ENCODE results near the gene PRMT9.
A peak's percentile ranks its signal among the peaks of the same experiment; 100 is the strongest.

PRMT9 gene

DNA sequence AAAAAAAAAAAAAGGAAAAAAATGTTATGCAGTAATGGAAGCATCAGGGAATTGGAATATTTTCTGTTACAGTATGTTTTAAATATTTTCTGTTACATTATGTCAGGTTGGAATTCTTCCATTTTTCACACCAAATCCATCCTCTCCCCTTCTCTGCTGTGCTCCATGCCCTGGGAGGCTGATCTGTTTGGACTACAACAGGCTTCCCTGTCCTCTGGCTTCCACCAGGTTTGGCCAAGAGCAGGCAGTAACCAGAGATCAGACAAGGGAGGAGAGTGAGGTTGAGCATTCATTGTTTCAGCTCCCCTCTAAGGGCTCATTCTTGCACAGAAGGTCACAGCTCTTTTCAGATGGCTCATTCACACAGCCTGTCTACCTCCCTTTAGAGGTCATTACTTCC lies 78.5 kb downstream of the PRMT9 start:
- Histone ChIP-seq H3K14ac (ENCODE audit: low read length in 2 of 2) (no peak overlapping the region), H2BK120ac (ENCODE audit: low read depth, low read length) (no peak overlapping the region), H4K8ac (ENCODE audit: low read length) (no peak overlapping the region), H3K18ac (ENCODE audit: low read depth in 1 of 2, low read length in 2 of 2) (no peak overlapping the region), H2AFZ (ENCODE audit: low read depth, low read length) (no peak overlapping the region), H2AK5ac (ENCODE audit: low read length, severe bottlenecking) (no peak overlapping the region), H3K27me3 (ENCODE audit: control insufficient read depth in 1 of 2, insufficient read depth in 1 of 2, low read length in 2 of 2) (no peaks in the 10 kb centered on the region), H3K4me1 (ENCODE audit: control insufficient read depth, insufficient read depth, low read depth, low read length) (no peaks in the 10 kb centered on the region), H3K36me3 (ENCODE audit: control insufficient read depth in 1 of 2, insufficient read depth in 2 of 2, low read depth in 1 of 2, low read length in 2 of 2) (no peaks in the 10 kb centered on the region), H4K91ac (ENCODE audit: low read length) (no peak overlapping the region), H3K9ac (ENCODE audit: low read length) (no peak overlapping the region), H3K4me2 (ENCODE audit: low read length, poor library complexity, severe bottlenecking) (no peak overlapping the region), H3K4me3 (ENCODE audit: insufficient read depth in 1 of 2, low read depth in 1 of 2, low read length in 2 of 2) (no peak overlapping the region), H3K9me3 (ENCODE audit: control insufficient read depth, low read length) (no peaks in the 10 kb centered on the region), H3K4ac (ENCODE audit: low read depth in 1 of 2, low read length in 2 of 2) (no peak overlapping the region), H3K23ac (ENCODE audit: low read length in 2 of 2) (no peak overlapping the region), H2BK5ac (ENCODE audit: low read depth, low read length, poor library complexity, severe bottlenecking) (no peak overlapping the region), H2BK12ac (ENCODE audit: low read length in 2 of 2) (no peak overlapping the region), H3K79me1 (replicated peaks; ENCODE audit: low read length, poor library complexity, severe bottlenecking) (no peaks in the 10 kb centered on the region), H3K27ac (ENCODE audit: low read length, poor library complexity, severe bottlenecking) (no peak overlapping the region), H2BK15ac (ENCODE audit: low read depth, poor library complexity, severe bottlenecking) (no peak overlapping the region)
- DNase-seq, result no peak

DNA sequence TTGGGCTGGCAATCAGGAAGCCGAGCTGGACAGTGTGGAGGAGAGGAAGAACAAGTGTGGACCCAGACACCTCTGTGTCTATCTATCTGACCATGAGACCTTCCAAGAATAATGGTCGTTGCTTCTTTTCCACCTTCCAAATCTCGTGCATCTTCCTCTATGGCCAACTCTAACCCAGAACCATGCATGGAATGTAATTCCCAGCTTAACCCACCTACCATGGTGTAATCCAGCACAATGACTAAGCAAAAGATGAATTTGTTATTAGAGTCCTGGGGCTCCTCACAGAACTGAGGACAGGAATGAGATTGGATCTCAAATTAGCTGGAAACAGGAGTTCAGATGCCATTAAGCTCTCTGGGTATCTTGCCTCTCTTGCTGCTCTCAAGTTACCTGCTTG lies 84.2 kb downstream of the PRMT9 start:
- H3K4me1 ChIP-seq (ENCODE audit: control insufficient read depth, insufficient read depth, low read depth, low read length), result peaks cover 7% of the 10 kb centered on the region
- no peak overlapping the region for H3K14ac ChIP-seq (ENCODE audit: low read length in 2 of 2)
- H3K9ac ChIP-seq (ENCODE audit: low read length), result no peak overlapping the region
- H3K4me2 ChIP-seq (ENCODE audit: low read length, poor library complexity, severe bottlenecking), result no peak overlapping the region
- H2BK120ac ChIP-seq (ENCODE audit: low read depth, low read length), result no peak overlapping the region
- H2AFZ ChIP-seq (ENCODE audit: low read depth, low read length), result no peak overlapping the region
- peak overlapping the region in 1 of 2 experiments; percentile 10 for H2BK12ac ChIP-seq (ENCODE audit: low read length in 2 of 2)
- no peak overlapping the region for H3K18ac ChIP-seq (ENCODE audit: low read depth in 1 of 2, low read length in 2 of 2)
- no peak overlapping the region for H2BK5ac ChIP-seq (ENCODE audit: low read depth, low read length, poor library complexity, severe bottlenecking)
- no peaks in the 10 kb centered on the region for H3K79me1 ChIP-seq (replicated peaks; ENCODE audit: low read length, poor library complexity, severe bottlenecking)
- no peaks in the 10 kb centered on the region for H3K36me3 ChIP-seq (ENCODE audit: control insufficient read depth in 1 of 2, insufficient read depth in 2 of 2, low read depth in 1 of 2, low read length in 2 of 2)
- H3K9me3 ChIP-seq (ENCODE audit: control insufficient read depth, low read length), result no peaks in the 10 kb centered on the region
- H3K4ac ChIP-seq (ENCODE audit: low read depth in 1 of 2, low read length in 2 of 2), result no peak overlapping the region
- no peaks in the 10 kb centered on the region for H3K27me3 ChIP-seq (ENCODE audit: control insufficient read depth in 1 of 2, insufficient read depth in 1 of 2, low read length in 2 of 2)
- 51% methylated on average over 2 of the region's 3 CpGs for WGBS
- H3K23ac ChIP-seq (ENCODE audit: low read length in 2 of 2), result no peak overlapping the region
- H4K91ac ChIP-seq (ENCODE audit: low read length), result no peak overlapping the region
- no peak overlapping the region for H3K27ac ChIP-seq (ENCODE audit: low read length, poor library complexity, severe bottlenecking)
- H2BK15ac ChIP-seq (ENCODE audit: low read depth, poor library complexity, severe bottlenecking), result no peak overlapping the region
- peak; percentile 28 for DNase-seq
- no peak overlapping the region for H3K4me3 ChIP-seq (ENCODE audit: insufficient read depth in 1 of 2, low read depth in 1 of 2, low read length in 2 of 2)
- H4K8ac ChIP-seq (ENCODE audit: low read length), result no peak overlapping the region
- peak overlapping the region; percentile 24 for H2AK5ac ChIP-seq (ENCODE audit: low read length, severe bottlenecking)

DNA sequence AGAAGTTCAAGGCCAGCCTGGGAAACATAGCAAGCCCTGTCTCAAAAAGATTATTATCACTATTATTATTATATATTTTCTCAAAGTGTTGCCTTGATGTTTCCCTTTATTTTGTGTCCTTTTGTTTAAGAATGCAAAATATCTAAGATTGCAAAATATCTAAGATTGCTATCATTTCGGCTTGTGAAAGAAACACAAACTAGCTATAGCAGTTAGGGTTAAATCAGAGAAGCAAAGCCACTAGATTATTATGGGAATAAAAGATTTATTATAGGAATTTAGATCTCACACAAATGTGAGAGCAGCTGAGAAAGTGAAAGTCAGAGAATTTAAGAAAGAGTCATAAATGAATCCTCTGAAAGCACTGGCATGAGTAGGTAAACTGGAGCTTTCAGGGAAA lies 84.8 kb downstream of the PRMT9 start:
- H2BK120ac ChIP-seq (ENCODE audit: low read depth, low read length), result no peak overlapping the region
- H2BK12ac ChIP-seq (ENCODE audit: low read length in 2 of 2), result no peak overlapping the region
- no peaks in the 10 kb centered on the region for H3K79me1 ChIP-seq (replicated peaks; ENCODE audit: low read length, poor library complexity, severe bottlenecking)
- H3K18ac ChIP-seq (ENCODE audit: low read depth in 1 of 2, low read length in 2 of 2), result no peak overlapping the region
- no peaks in the 10 kb centered on the region for H3K9me3 ChIP-seq (ENCODE audit: control insufficient read depth, low read length)
- H2BK15ac ChIP-seq (ENCODE audit: low read depth, poor library complexity, severe bottlenecking), result no peak overlapping the region
- no peak overlapping the region for H2BK5ac ChIP-seq (ENCODE audit: low read depth, low read length, poor library complexity, severe bottlenecking)
- no peak overlapping the region for H4K91ac ChIP-seq (ENCODE audit: low read length)
- H4K8ac ChIP-seq (ENCODE audit: low read length), result no peak overlapping the region
- DNase-seq, result no peak
- no peak overlapping the region for H3K4me3 ChIP-seq (ENCODE audit: insufficient read depth in 1 of 2, low read depth in 1 of 2, low read length in 2 of 2)
- no peak overlapping the region for H2AK5ac ChIP-seq (ENCODE audit: low read length, severe bottlenecking)
- H3K23ac ChIP-seq (ENCODE audit: low read length in 2 of 2), result no peak overlapping the region
- H3K4me1 ChIP-seq (ENCODE audit: control insufficient read depth, insufficient read depth, low read depth, low read length), result peaks cover 7% of the 10 kb centered on the region
- H2AFZ ChIP-seq (ENCODE audit: low read depth, low read length), result no peak overlapping the region
- no peak overlapping the region for H3K4ac ChIP-seq (ENCODE audit: low read depth in 1 of 2, low read length in 2 of 2)
- H3K4me2 ChIP-seq (ENCODE audit: low read length, poor library complexity, severe bottlenecking), result no peak overlapping the region
- H3K27ac ChIP-seq (ENCODE audit: low read length, poor library complexity, severe bottlenecking), result no peak overlapping the region
- no peak overlapping the region for H3K9ac ChIP-seq (ENCODE audit: low read length)
- WGBS, result no CpG with 5 or more reads among the region's 1 CpG
- no peak overlapping the region for H3K14ac ChIP-seq (ENCODE audit: low read length in 2 of 2)
- no peaks in the 10 kb centered on the region for H3K36me3 ChIP-seq (ENCODE audit: control insufficient read depth in 1 of 2, insufficient read depth in 2 of 2, low read depth in 1 of 2, low read length in 2 of 2)
- H3K27me3 ChIP-seq (ENCODE audit: control insufficient read depth in 1 of 2, insufficient read depth in 1 of 2, low read length in 2 of 2), result no peaks in the 10 kb centered on the region

DNA sequence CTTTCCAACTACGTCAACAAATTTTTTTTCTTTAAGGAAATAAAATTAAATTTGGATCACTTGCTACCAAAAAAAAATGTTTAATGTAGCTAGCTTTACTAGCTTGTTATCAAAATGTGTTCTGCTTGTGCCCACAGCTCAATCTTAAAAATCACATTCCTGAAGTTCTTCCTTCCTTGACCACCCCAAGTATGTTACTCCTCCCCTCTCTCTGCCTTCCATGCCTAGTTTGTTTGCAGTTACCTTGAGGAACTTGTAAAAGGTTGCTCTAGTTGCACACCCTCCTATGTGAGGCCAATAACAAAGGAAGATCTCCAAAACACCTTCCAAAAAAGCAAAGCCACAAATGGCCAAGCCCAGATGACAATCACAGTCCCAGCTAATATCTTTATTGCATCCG lies 86.4 kb downstream of the PRMT9 start:
- Histone ChIP-seq H3K36me3 (ENCODE audit: control insufficient read depth in 1 of 2, insufficient read depth in 2 of 2, low read depth in 1 of 2, low read length in 2 of 2) (no peaks in the 10 kb centered on the region), H2AK5ac (ENCODE audit: low read length, severe bottlenecking) (peak overlapping the region; percentile 33), H3K4ac (ENCODE audit: low read depth in 1 of 2, low read length in 2 of 2) (peak overlapping the region in 1 of 2 experiments; percentile 73), H2BK5ac (ENCODE audit: low read depth, low read length, poor library complexity, severe bottlenecking) (peak overlapping the region; percentile 71), H4K8ac (ENCODE audit: low read length) (no peak overlapping the region), H4K91ac (ENCODE audit: low read length) (no peak overlapping the region), H3K18ac (ENCODE audit: low read depth in 1 of 2, low read length in 2 of 2) (no peak overlapping the region), H2AFZ (ENCODE audit: low read depth, low read length) (no peak overlapping the region), H3K4me3 (ENCODE audit: insufficient read depth in 1 of 2, low read depth in 1 of 2, low read length in 2 of 2) (no peak overlapping the region), H3K4me2 (ENCODE audit: low read length, poor library complexity, severe bottlenecking) (no peak overlapping the region), H3K9ac (ENCODE audit: low read length) (no peak overlapping the region), H3K4me1 (ENCODE audit: control insufficient read depth, insufficient read depth, low read depth, low read length) (peaks cover 7% of the 10 kb centered on the region), H2BK12ac (ENCODE audit: low read length in 2 of 2) (no peak overlapping the region), H2BK15ac (ENCODE audit: low read depth, poor library complexity, severe bottlenecking) (no peak overlapping the region), H3K27ac (ENCODE audit: low read length, poor library complexity, severe bottlenecking) (peak overlapping the region; percentile 94), H3K14ac (ENCODE audit: low read length in 2 of 2) (no peak overlapping the region), H3K23ac (ENCODE audit: low read length in 2 of 2) (no peak overlapping the region), H2BK120ac (ENCODE audit: low read depth, low read length) (no peak overlapping the region), H3K9me3 (ENCODE audit: control insufficient read depth, low read length) (no peaks in the 10 kb centered on the region), H3K79me1 (replicated peaks; ENCODE audit: low read length, poor library complexity, severe bottlenecking) (no peaks in the 10 kb centered on the region), H3K27me3 (ENCODE audit: control insufficient read depth in 1 of 2, insufficient read depth in 1 of 2, low read length in 2 of 2) (no peaks in the 10 kb centered on the region)
- DNase-seq, result no peak
- WGBS, result no CpG with 5 or more reads among the region's 2 CpGs

All from mesenchymal stem cell (in vitro differentiated cells and primary cell).